Activated naive CD4-positive, alpha-beta T cell treated with anti-CD3 and anti-CD28 coated beads for 36 hours (primary cell): ENCODE data around the gene CAMSAP3. TPM values are rescaled to one million over a fixed set of nuclear protein-coding genes. Genes with fewer than 3 reads are reported as not detected.

Experiments used
- CTCF ChIA-PET: fragments of 350-600 bp; sonication (Branson Sonifier 250); formaldehyde crosslinking; loops from one replicate; lab custom pipeline; 2021; ENCODE audit warnings: antibody characterized with exemption; lab: Charles Lee
- DNase-seq: peaks from one replicate; pipeline ENCODE4 v3.0.0-alpha.2; 2020
- H3K27ac Mint-ChIP-seq: one replicate; pipeline ENCODE4 v1.8.0; 2021; ENCODE audit warnings: mild to moderate bottlenecking, mixed read lengths
- H3K27me3 Mint-ChIP-seq: one replicate; pipeline ENCODE4 v1.8.0; 2021; ENCODE audit warnings: low read depth, mixed read lengths
- H3K36me3 Mint-ChIP-seq: one replicate; pipeline ENCODE4 v1.8.0; 2021; ENCODE audit warnings: low read depth, mixed read lengths
- H3K4me1 Mint-ChIP-seq: one replicate; pipeline ENCODE4 v1.8.0; 2021; ENCODE audit warnings: low read depth, mixed read lengths
- H3K4me3 Mint-ChIP-seq: one replicate; pipeline ENCODE4 v1.8.0; 2021; ENCODE audit warnings: mild to moderate bottlenecking, moderate library complexity, mixed read lengths
- H3K9me3 Mint-ChIP-seq: one replicate; pipeline ENCODE4 v1.8.0; 2021; ENCODE audit warnings: mixed read lengths
- intact Hi-C: fragments of 100-400 bp; cut with micrococcal nuclease; formaldehyde crosslinking; loops from one replicate; pipeline ENCODE4 v1.15.1; 2023
- total RNA-seq, 2 experiments: library from RNA; stranded (reverse); gene quantifications; one replicate each; pipeline ENCODE4 v1.2.3, GENCODE V29; 2021

CAMSAP3 gene
- total RNA-seq, 2 experiments from 2014 or later: 0.24 to 0.30 TPM

DNA sequence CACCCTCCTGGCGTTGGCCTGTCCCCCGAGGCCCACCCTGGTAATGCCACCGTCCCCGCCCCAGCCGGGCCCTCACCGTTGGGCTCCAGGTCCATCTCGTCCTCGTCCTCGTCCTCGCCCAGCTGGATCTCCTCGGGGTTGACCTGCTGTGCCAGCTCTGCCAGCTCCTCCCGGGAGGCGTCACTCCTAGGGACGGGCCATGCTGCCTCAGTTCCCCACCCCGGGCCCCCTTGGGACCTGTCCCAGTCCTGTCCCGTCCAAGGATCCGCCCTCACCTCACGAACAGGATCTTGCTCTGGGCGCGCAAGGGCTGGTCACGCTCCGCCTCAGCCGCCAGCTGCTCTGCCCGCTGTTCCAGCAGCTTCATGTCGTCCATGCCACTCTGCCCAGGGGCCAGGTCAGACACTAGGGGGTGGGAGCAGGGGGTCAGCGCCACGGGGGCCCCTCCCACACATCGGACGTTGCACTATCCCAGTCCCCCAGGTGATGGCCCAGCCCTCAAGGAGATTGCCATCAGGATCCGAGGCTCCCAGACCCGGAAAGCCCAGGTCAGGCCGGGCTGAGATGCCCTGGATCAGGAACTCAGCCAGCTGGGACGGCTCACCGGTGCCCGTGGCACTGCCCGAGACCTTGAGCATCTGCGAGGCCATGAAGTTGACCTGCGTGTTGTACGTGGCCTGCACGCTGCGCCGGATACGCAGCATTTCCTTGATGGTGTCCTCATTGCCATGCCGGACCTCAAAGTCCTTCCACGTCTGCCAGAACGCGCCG lies 24.2 kb downstream of the CAMSAP3 start:
- H3K27me3 Mint-ChIP-seq: no peaks in the 10 kb centered on the region
- no peak overlapping the region for H3K27ac Mint-ChIP-seq
- intact Hi-C loops: no loop called here
- CTCF ChIA-PET: interaction anchor here (1.0 kb wide), 1 partner anchor 160 kb away, joined by 3 read pairs; no protein-coding TSS in a partner anchor
- H3K36me3 Mint-ChIP-seq: peaks cover 28% of the 10 kb centered on the region
- H3K4me1 Mint-ChIP-seq: no peaks in the 10 kb centered on the region
- H3K4me3 Mint-ChIP-seq: no peak overlapping the region
- no peaks in the 10 kb centered on the region for H3K9me3 Mint-ChIP-seq
- no peak for DNase-seq

DNA sequence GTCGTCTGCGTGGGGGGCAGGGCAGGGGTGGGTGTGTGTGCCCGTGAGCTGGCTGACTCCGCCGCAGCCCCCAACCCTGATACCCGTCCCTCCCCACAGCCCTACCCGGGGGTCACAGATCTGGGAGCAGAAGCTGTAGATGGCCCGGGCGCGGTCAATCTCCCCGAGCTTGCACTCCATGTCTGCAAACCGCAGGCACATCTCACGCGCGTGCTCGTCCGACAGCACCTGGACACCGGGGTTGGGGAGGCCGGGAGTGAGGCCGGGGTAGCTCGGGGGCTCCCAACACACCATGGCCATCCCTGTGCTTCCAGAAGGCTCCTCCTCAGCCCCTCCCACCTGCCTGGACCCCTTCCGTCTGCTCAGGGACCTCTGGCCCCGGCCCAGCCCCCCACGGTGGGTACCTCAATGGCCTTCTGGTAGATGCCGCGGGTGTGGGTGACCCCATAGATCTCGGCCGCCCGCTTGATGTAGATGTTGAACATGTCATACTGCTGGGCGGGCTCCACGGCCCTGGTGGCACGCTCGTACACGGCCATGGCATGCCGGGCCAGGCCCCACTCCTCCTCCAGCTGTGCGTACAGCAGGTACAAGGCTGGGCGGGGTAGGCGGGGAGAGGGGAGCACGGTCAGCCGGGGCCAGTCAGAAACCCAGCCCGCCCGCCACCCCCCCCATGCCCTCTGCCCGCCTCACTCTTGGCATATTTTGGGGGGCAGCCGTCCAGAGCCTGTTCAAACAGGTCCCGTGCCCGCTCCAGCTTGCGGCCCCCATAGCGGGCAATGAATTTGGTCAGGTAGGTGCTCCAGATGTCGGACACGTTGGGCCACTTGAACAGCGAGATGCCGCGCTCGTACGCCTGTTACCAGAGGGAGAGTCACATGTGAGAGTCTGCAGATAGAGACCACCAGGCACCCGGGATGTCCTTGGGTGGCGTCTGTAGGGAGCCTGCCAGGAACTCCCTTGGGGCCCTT lies 25.1 kb downstream of the CAMSAP3 start:
- Mint-ChIP-seq H3K36me3 (peaks cover 28% of the 10 kb centered on the region), H3K4me3 (no peak overlapping the region), H3K27me3 (no peaks in the 10 kb centered on the region), H3K9me3 (no peaks in the 10 kb centered on the region), H3K27ac (no peak overlapping the region), H3K4me1 (no peaks in the 10 kb centered on the region)
- DNase-seq: no peak
- intact Hi-C loops: no loop called here
- CTCF ChIA-PET: interaction anchor here (1.0 kb wide), 1 partner anchor 159 kb away, joined by 3 read pairs; no protein-coding TSS in a partner anchor

DNA sequence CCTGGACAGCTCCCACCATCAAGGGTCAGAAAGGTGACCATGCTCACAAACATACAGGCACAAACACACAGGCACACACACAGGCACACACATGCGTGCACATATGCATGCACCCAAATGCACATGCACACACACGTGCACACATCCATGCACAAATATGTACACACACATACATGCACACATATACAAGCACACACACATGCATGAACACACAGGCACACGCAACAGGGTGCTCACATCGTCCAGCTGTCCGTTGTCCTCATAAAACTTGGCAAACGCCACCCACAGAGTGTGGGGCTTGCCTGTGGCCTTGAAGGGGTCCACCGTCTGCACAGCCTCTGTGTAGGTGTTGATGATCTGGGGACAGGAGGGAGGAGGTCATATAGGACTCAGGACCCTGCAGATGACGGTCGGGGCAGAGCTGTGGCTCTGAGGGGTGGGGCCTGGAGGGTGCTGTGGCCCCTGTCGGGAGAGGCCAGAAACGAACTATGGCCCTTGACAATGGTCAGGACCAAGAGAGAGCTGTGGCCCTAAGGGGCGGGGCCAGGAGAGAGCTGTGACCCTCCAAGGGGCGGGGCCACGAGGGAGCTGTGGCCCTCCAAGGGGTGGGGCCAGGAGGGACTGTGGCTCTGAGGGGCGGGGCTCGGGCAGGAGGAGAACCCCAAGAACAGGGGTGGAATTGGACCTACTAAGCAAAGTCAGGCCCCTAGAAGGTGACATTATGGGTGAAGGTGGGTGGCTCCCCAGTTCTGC lies 27.4 kb downstream of the CAMSAP3 start:
- no peak overlapping the region for H3K4me3 Mint-ChIP-seq
- CTCF ChIA-PET: interaction anchor here (1.4 kb wide), 1 partner anchor 55 kb away, joined by 3 read pairs; no protein-coding TSS in a partner anchor
- DNase-seq: no peak
- H3K36me3 Mint-ChIP-seq: peaks cover 26% of the 10 kb centered on the region
- intact Hi-C loops: no loop called here
- H3K27me3 Mint-ChIP-seq: no peaks in the 10 kb centered on the region
- H3K4me1 Mint-ChIP-seq: peaks cover 13% of the 10 kb centered on the region
- H3K27ac Mint-ChIP-seq: no peak overlapping the region
- H3K9me3 Mint-ChIP-seq: no peaks in the 10 kb centered on the region

DNA sequence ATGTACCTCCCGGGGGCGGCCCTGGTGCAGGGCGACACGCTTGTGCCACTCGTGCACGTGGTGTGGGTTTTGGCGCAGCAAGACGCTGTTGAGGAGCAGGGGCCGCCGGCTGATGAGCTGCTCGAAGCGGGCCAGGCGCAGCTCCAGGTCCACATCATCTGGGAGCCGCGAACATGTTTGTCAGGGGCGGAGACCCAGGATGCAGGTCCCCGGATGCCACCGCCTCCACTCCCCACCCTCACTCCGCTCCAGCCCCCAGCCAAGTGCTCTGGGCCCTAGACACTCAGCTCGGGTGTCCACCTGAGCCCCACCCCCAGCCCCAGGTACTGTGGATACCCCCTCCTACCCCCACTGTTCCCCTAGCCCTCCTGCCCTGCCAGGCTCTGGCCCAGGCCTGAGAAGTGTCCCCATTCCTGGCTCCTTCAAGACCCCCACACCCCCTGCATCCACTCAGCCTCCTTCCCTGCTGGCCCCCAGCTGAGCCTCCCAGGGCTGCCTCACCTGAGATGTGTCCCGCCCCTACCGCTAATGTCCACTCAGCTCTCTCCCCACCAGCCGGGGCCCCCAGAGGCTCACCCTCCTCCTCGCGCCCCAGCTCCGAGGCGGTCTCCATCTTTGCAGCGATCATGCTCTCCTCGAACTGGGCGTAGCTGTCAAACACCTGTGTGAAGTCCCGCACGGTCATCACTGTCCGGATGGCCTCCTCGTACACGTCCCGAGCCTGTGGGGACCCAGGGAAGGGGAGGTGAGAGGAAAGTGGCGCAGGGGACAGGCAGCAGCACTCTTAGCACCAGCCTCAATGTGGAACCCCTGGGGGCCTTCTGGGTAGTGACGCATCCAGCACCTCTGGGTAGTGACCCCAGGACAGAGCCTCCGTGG lies 28.3 kb downstream of the CAMSAP3 start:
- CTCF ChIA-PET: interaction anchor here (0.6 kb wide), 1 partner anchor 926 kb away, joined by 3 read pairs; no protein-coding TSS in a partner anchor
- Mint-ChIP-seq H3K27ac (no peak overlapping the region), H3K4me1 (peaks cover 21% of the 10 kb centered on the region), H3K4me3 (no peak overlapping the region), H3K9me3 (no peaks in the 10 kb centered on the region), H3K27me3 (no peaks in the 10 kb centered on the region), H3K36me3 (peaks cover 18% of the 10 kb centered on the region)
- DNase-seq: no peak
- intact Hi-C loops: no loop called here

DNA sequence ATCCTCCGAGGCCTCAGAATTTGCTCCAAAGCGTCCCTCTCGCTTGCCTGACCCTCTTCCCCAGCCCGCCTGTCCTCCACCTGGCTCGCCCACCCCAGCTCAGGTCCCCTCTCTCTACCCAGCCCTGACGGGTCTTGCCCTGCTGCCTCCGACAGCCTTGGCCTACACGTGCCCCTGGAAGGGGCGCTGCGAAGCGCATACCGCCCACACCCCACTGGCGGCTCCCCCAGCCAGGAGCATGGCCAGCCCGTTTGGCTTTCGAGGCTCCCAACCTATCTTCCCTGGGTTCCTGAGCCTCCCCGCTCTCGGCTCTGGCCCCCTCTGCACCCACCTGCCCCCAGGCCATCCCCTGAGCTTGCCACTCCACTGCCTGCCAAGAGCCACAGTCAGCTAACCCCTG lies 29.1 kb downstream of the CAMSAP3 start:
- intact Hi-C loops: no loop called here
- H3K9me3 Mint-ChIP-seq: no peaks in the 10 kb centered on the region
- no peak for DNase-seq
- no peaks in the 10 kb centered on the region for H3K27me3 Mint-ChIP-seq
- no peak overlapping the region for H3K27ac Mint-ChIP-seq
- CTCF ChIA-PET: no interaction called here
- H3K4me1 Mint-ChIP-seq: peaks cover 28% of the 10 kb centered on the region
- H3K4me3 Mint-ChIP-seq: no peak overlapping the region
- H3K36me3 Mint-ChIP-seq: peaks cover 24% of the 10 kb centered on the region

DNA sequence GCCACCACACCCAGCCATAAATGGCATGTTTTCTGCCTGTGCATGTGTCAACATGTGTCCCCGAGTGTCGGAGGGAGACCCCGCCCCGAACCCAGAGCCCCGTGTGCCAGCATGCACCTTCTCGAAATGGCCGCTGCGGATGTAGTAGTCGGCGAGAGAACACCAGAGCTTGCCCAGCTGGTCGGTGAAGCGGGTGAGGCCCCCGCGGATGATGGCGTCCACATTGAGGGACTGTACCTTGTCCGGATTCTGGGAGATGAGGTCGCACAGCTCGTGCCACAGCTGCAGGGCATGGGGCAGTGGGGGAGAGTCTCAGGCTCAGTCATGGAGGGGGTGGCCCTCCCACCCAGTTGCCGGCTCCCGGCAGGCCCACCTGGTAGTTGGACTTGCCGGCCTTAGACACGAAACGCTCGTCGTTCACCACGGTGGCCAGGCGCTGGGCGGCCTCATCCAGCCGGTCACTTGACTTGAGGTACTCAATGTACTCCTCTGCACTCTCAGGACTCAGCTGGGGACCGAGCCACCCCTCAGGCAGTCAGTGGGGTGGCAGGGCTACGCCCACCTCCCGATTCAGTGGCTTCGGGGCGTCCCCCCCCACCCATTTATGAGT lies 30.2 kb downstream of the CAMSAP3 start:
- Mint-ChIP-seq H3K27ac (no peak overlapping the region), H3K9me3 (no peaks in the 10 kb centered on the region), H3K4me1 (peaks cover 37% of the 10 kb centered on the region), H3K4me3 (no peak overlapping the region), H3K27me3 (no peaks in the 10 kb centered on the region), H3K36me3 (peaks cover 24% of the 10 kb centered on the region)
- DNase-seq: no peak
- CTCF ChIA-PET: interaction anchor here (1.5 kb wide), 1 partner anchor 58 kb away, joined by 6 read pairs; no protein-coding TSS in a partner anchor
- intact Hi-C loops: no loop called here

DNA sequence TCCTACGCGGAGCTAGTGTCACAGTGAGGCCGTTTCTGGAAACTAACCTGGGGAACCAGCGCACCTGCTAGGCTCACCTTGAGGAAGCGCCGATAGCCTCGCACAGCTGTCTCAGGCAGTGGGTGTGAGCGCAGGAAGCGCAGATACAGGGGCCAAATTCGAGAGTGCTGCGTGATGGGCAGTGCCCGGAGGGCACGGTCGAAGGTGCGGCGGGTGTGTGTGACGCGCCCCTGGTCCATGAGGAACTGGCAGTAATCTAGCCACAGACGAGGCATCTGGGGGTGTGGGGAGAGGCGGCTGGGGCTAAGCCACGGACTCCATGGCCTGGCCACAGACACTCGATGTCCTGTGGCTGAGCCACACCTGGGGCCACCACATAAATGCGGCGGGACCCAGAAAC lies 31.5 kb downstream of the CAMSAP3 start:
- Mint-ChIP-seq H3K9me3 (no peaks in the 10 kb centered on the region), H3K27me3 (no peaks in the 10 kb centered on the region), H3K27ac (no peak overlapping the region), H3K36me3 (peaks cover 18% of the 10 kb centered on the region), H3K4me3 (peak overlapping the region; percentile 38), H3K4me1 (peaks cover 40% of the 10 kb centered on the region)
- DNase-seq: no peak
- CTCF ChIA-PET: interaction anchor here (1.5 kb wide), 1 partner anchor 59 kb away, joined by 6 read pairs; no protein-coding TSS in a partner anchor
- intact Hi-C loops: no loop called here

DNA sequence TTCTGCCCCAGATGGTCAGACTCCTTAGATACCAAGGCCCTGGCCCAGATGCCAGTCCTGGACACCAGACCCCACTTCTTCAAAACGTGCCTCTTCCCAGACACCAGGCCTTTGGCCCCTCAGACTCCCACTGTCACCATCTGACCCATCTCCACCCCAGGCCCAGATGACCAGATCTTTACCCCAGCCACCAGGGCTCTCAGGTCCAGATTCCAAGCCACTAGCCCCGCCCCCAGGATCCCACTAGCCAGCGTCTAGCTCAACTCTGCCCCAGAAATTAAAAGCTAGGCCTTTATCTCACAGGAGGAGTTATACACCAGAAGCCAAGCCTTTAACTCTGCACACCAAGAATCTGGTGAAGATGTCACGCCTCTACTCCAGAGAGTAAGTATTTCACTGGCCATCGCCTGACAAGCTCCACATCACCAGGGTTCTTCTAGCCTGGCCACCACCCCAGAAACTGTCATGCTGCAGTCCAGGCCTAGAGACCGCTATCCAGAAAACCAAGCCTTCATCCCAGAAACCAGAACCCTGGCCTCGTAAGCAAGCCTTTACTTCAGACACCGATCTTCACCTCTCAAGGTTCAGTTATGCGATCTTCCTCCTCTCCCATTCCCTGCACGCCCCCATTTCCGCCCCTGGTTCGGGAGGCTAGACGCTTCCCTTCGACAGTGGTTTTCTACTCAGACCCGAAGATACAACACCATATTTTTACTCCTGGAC lies 33.1 kb downstream of the CAMSAP3 start:
- CTCF ChIA-PET: interaction anchor here (1.2 to 2.3 kb wide), 4 partner anchors 52 to 316 kb away, joined by 3 to 11 read pairs (median 6); partner anchors contain the start of gene TRAPPC5
- peaks cover 14% of the 10 kb centered on the region for H3K36me3 Mint-ChIP-seq
- intact Hi-C loops: loop anchor here (1.0 to 2.0 kb wide), 5 partner anchors 9 to 106 kb away; partner anchors contain the start of genes MCOLN1, PNPLA6, STXBP2 and TRAPPC5
- no peak for DNase-seq
- no peaks in the 10 kb centered on the region for H3K27me3 Mint-ChIP-seq
- no peaks in the 10 kb centered on the region for H3K9me3 Mint-ChIP-seq
- H3K4me3 Mint-ChIP-seq: peak overlapping the region; percentile 98
- peak overlapping the region; percentile 97 for H3K27ac Mint-ChIP-seq
- H3K4me1 Mint-ChIP-seq: peaks cover 40% of the 10 kb centered on the region

DNA sequence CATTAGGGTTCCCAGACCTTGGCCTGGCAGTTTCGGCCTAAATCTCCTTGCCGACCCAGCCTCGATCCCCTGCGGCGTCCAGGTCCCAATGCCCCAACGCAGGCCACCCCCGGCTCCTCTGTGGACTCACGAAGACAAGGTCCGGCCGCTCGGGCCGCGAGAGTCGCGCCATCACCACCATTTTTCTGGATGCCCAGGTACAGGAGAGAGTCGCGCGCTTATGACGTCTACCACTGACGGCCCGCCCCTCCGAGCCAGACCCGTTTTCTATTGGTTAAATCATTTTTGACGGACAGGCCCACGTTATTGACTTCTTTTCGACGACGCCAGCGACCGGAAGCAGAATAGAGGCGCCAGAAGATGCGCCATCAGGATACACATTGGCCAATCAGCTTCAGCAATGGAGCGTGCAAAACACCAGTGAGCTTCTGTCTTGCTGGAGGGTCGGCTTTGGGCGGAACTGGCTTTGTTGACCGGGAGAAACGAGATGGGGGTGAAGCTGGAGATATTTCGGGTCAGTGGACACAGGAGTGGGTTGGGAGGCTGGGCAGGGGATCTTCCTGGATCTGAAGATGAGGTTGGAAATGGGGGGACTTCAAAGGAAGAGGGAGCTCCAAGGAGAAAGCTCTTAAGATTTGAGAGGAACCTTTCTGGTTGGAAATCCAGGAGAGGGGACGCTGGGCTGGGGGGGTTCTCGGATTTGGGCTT lies 33.8 kb downstream of the CAMSAP3 start, which contains the start of the genes PET100 and XAB2:
PET100 (plus strand) TSS at position 447 of the 708 bp plus-strand sequence; CDS start at position 488, 41 bp downstream.
XAB2 (minus strand) TSS at position 199 of the 708 bp plus-strand sequence; CDS start at position 181, 18 bp downstream.
- peak within 1 kb of the TSS; percentile 97 for H3K27ac Mint-ChIP-seq
- H3K4me1 Mint-ChIP-seq: peaks cover 42% of the 10 kb centered on the region
- H3K9me3 Mint-ChIP-seq: no peaks in the 10 kb centered on the region
- intact Hi-C loops: loop anchor here (1.0 to 2.0 kb wide), 5 partner anchors 8 to 107 kb away; partner anchors contain the start of genes MCOLN1, PNPLA6, STXBP2 and TRAPPC5
- DNase-seq: peak; percentile 97
- CTCF ChIA-PET: interaction anchor here (0.6 to 2.3 kb wide), 9 partner anchors 23 to 315 kb away, joined by 3 to 11 read pairs (median 4); partner anchors contain the start of gene TRAPPC5
- H3K36me3 Mint-ChIP-seq: peaks cover 12% of the 10 kb centered on the region
- peak within 1 kb of the TSS; percentile 98 for H3K4me3 Mint-ChIP-seq
- H3K27me3 Mint-ChIP-seq: no peaks in the 10 kb centered on the region
